ENCODE data around the gene PRKCH.

Gene PRKCH

DNA sequence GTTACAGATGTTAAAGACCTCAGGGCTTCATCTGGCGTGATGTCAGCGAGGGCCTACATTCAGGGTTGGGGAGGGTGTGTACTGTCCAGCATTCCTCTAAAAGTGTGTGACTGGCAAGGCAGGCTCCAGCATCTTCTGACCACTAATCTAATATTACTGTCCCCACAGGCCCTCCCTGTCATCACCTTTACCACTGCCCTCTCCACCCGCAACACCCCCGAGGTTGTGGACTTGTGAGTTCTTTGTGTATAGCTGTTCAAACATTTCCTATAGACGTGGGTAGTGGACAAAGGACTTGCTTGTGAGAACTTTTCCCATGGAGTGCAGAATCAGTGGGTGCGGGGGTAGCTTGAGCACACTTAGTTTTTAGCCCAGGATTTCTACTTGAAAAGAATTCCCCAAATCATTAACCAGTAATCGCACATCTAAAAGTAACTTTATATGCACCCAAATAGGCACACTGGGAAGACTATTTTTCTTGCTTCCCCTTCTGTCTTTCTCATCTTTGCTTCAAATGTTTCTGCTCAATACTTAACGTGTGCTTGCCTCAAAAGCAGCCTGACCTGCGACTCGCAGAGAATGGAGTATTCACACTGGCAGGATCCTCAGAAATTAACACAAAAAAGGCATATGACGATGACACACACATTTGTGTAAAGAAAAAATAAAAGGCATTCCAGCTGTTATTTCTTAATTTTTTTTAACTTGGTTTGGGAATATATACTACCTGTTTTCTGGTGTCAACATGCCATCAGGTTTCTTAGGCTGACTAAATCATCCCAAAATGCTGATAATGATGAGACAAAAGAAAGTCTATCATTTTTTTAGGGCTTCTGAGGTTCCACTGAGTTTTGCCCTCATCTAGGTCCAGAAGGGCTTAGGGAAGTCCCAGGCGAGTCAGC, 215.5 kb downstream of the PRKCH start:
- DNase-seq, result peak; percentile 46

DNA sequence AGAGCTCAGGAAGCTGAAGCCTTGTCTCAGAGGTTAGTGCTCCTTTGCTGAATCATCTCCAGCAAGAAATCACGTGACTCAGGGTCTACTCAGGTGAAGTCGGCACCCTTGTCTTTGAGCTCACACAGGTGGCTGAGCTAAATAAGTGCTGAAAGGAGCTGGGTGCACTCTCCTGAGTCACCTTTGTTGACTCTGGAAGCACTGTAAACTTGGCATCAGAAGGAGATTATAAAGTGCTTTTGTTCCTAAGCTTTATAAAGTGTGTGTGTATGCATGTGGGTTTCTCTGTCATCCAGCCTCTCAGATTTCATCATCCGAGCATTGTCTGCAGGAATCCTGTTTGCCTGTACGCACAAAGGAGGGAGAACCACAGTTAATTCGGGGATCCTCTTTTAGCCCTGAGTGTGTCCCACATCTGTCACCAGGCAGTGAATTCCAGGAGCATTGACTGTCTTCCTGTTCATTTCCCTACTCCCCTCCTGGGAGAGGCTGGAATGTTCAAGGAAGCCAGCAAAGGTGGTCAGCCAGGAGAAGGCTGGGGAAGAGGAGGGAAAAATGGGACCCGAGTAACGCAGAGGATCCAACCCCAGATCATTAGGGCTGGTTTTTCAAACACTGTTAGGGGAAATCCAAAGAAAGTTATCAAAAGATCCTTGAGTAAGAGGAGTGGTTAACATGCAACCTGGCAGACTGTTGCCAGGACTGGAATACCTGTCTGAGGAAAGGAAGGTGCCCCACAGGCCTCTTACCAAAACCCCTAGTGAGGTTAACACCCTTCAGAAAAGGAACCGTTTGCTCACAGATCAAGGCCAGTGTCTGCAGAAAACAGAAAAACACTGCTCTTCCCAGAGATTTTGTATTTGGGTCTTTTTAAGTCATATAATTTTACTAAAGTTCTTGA, 216.4 kb downstream of the PRKCH start:
- DNase-seq, result peak; percentile 60

DNA sequence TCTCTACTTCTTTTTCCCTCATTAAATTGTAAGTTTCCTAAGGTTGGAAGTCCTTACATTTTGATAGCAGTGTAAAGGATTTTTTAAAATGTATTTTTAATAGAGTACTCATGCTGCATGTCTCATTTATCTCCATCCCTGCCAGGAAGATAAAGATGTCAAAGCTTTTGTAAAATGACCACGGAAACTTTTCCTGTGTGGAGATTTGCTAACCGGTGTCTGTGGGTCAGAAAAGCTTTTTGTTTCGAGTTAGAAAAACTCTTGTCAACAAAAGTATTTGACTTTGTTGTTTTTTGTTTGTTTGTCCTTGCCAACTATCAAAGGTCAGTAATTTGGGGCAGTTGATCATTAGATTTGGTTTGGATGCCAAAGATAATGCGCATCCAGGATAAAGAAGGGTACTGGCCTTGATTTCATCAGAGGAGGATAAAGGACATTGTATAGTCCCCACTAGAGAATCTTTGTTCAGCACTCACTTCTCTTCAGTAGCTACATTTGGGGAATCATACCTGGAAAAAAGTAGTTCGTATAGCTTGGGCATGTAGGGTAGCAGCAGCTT, 217.2 kb downstream of the PRKCH start:
- no peak for DNase-seq

DNA sequence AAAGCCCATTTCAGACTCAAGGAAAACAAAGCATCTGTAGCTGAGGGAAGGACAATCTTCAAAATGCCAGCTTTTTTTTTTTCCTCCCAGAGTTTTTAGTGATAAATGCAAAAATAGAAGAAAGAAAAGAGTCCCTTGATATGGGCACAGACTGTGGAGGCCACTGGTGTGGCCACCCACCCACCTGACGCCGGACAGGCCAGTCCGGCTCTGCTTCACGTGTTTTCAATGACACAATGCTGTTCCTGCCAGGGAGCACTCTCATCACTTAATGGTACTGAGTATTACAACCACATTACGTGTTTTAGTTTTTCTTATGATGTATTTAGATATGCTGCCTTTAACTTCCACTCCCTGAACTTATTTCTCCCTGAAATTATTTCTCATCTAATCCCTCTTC, 218.3 kb downstream of the PRKCH start:
- no peak for DNase-seq

DNA sequence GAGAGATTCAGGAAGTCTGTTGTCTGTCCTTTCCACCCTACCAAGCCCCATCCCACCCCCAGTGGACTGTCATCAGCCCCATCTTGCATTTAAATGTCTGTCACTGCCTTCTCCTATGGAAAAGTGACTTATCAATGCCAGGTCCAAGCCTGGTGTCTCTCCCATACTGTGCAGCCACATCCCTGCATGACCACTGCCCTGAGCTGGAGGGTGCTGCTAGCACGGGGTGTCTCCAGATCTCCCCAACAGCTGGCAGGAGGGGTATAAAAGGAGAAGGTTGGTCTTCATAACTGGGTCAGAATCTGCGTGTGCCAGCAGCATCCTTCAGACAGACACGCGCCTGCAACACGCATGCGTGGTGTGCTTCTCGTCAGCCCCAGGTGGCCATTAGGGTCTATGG, 219.6 kb downstream of the PRKCH start:
- peak; percentile 40 for DNase-seq

DNA sequence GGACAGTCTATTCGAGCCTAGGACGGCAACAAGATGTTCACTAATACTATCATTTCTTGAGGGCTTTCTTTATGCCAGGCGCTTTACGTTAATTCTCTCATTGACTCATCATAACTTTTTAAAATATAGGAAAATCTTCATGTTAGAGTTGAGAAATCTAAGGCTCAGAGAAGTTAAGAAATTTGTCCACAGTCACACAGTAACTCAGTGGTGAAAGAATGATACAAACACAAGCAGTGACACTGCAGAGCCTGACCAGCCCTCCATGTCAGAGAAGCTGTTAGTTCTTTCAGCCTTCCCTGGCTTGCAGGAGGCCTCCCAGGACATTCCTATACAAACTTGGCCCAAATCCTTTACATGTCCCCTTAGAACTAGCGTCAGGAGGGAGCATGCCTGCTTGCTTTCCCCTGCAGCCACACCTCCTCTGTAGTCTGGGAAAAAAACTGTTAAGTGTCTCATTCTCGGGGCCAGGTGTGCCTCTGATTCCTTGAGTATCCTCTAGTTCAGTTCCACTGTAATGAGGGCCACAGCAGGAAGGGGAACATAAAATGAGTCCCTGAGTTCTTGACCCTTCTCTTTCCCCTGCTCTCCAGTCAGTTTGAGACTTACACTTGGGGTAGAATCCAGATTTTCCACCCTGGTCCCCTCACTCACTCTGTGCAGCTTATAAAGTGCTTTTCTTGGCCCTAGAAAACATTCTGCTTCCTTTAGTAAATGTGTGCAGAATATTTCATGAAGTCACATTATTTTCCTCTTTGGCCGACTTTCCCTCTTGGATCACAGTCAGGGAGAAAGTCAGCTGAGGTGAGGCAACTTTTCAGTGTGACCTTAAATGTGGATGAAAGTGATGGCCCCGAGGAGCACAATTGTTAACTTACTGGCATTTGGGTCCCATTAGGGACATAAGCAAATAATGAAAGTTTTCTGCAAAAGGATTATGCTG, 221.7 kb downstream of the PRKCH start:
- peak; percentile 43 for DNase-seq

DNA sequence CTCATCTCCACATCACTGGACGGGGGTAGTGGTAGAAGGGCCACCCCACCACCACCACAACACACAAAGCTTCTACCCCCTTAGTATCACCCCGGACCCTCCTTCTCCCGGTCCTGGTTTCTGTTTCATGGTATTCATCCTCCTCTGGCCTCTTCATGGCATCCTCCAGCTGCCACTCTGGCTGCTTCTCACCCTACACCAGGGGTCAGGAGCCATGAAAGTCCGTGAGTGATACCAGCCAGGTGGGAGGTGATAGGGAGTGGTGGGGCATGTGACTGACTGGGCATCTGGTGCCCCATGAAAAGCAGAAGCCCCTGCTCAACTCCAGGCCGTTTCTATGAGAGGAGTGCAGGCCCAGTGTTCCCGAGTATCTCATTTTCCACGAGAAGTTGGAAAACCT, 222.6 kb downstream of the PRKCH start:
- DNase-seq, result peak; percentile 34

DNA sequence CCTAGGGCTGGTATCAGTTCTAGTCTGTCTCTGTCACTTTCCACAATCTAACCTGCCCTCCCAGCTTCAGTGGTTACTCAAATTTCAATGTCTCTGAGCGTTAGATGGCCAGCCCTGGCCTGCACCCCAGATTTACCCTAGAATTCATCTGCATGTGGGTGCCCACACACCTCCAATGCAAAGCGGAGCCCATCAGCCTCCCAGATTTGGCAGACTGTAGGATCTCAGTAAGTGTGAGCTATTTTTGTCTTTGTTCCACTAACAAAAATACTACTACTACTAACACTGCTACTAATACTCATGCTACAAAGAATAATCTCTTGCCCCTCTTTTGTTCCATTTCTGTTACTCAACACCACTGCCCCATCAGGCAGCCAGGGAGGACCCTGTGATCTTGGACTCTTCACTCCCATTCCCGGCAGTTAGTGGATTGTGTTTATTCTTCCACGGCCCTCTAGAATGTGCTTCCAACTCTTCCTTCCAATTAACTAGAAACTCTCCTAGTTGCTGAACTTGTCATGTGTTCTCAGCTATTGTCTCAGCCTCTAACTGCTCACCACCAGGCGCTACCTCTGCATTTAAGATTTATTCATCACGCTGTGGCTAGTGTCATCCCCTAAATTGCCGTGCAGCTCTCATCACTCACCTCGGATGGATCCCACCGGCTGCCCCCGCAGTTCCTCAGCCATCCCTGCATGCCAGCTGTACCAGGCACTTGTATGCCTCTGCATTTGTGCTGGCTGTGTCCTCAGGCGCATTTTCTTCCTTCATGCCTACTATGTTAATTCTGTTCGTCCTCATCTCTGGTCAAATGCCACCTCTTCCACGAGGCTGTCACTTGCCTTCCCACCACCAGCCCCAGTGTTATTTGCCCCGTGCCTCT, 223.3 kb downstream of the PRKCH start:
- peak; percentile 42 for DNase-seq

DNA sequence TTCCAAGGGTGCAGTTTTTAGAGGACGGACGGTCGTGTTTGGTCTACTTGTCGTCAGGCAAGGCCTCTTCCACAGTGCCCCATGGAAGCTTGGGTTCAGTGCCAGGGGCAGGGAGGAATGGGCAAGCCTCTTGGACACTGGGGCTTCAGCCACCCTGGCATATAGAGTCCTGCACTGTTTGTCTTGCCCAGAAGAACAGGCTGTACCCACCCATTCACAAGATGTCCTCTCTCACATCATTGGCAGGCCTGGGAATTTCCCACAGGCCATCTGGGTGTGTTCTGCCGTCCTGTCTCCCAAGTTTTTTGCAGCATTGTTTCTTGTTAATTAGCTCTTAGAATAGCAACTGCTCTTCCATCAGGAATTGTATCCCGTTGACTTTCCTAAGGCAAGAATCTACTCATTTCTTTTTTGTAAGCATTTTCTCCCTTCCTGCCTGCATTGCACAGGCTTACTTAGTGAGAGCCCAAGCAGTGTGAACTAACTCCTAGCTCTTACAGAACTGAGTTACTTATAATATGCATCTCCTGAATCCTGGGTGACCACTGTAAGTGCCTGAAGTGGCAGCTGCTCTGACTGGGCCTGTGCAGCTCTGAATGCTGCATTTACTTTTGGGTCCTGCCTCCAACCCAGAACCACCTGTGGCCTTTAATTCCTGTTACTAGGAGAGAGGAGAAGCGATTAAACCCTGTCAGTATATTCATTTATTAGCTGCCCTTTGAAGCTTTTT, 224.5 kb downstream of the PRKCH start:
- DNase-seq, result peak; percentile 36

DNA sequence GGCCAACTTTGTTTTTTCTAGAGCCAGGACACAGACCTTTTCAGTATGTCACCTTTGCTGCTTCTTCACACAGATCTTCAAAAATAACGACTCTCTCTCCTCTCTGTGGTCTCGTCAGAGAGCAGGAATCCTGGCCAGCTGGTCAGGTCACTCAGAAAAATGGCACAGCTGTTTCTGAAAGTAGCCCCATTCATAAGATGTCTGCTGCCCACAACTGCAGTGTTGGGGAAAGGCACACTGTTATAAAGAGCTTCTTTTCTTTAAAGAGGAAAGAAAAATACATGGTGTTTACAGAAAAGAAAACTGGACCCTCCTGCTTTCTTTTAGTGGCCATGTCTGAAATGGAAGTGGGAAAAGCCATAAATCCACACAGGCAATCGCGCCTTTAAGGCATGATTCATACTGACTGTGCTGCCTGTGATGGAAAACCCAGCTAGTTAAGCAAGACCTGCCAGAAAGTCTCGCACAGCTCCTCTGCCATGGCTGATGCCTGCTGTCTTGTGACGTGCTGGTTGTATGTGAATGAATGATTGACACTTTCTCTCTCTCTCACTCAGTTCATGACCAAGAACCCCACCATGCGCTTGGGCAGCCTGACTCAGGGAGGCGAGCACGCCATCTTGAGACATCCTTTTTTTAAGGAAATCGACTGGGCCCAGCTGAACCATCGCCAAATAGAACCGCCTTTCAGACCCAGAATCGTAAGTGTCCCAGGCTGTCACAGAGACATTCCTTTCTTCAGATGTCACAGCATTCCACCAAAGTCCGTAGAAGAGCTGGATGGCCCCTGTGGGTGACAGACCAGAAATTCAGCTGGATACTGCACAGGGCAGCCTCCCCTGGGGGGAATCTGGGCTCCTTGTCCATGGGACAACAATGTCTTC, 226.0 kb downstream of the PRKCH start:
- DNase-seq, result peak; percentile 45

DNA sequence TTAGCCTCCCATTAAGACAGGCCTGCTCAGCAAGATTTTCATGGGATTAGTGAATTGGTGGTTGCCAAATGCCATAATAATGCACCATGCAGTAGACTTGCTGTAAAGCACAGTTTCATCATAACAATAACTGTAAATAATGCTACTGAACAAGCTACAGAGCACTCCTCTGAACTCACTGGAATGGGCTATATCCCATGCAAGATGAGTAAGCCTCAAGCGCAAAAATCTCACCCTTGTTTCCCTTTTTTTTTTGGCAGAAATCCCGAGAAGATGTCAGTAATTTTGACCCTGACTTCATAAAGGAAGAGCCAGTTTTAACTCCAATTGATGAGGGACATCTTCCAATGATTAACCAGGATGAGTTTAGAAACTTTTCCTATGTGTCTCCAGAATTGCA, 228.0 kb downstream of the PRKCH start:
- DNase-seq, result no peak

DNA sequence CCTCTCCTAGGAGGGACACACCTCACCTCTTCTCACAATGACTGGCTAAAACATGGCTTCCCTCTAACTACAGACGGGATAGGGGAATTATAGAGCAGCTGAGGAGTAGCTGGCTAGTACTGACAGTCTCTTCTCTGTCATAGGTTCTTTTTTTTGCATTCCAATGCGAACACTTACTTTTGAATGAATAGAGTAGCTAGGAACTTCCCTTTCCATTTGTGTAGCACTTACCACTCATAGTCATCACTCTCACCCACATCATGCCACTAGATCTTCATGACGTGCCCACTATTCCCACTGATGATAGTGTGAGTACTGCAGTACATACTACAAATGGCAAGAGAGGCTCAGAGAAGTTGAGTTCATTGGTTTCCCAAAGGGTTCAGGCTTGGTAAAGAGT, 230.0 kb downstream of the PRKCH start:
- peak; percentile 40 for DNase-seq

DNA sequence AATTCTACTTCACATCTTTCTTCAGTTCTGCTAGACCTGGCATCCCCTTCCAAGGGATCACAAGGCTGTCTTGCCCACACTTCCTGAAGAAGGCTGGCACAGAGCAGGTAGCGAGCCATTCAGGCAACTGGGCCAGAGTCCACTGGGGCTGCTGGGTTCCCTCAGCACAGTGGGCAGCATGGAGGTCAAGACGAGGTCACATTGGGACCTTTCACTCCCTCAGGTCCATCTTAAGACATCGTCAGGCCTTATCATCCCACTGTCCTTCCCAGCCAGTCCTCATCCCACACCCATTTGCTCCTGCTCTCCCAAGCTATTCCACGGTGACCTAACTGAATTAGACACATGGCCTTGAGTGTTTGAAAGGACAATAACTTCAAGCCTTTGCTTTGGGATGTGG, 230.9 kb downstream of the PRKCH start:
- peak; percentile 51 for DNase-seq

DNA sequence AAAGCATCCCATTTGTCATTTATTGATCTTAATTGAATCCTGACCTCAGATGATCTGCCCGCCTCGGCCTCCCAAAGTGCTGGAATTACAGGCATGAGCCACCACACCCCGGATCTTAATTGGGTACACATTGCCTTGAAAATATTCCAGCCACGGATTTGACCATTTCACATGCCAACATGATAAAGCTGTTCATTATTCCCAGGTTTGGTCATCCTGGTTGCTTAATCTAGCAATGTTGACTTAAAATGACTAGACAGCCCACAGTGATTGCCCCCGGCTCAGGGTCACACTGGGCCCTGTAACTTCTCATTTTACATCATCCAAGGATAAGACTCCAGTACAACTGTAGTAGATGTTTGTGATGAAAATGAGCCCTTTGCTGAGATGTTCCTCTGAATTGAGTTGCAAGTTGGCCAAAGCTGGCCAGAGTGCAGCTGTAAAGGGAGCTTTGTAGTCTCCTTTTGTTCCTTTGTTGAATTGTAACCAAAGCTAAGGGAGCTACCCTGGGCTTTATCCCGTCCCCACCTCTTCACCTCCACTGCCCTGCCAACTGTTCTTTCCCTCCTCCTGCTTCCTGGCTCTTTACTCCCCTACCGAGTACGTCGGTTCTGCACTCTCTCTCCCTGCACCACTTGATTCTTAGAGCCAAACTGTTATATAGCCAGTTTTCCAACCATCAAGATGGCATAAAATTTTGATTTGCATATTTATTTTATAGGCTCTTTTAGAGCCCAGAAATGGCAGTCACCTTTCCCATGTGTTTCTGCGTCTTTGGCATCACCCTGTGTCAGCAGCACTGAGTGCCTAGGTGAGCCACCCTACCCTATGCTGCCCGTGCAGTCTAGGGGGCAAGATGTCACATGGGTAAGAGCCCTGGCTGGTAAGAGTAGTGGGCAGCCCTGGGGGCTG, 232.6 kb downstream of the PRKCH start:
- DNase-seq, result no peak

DNA sequence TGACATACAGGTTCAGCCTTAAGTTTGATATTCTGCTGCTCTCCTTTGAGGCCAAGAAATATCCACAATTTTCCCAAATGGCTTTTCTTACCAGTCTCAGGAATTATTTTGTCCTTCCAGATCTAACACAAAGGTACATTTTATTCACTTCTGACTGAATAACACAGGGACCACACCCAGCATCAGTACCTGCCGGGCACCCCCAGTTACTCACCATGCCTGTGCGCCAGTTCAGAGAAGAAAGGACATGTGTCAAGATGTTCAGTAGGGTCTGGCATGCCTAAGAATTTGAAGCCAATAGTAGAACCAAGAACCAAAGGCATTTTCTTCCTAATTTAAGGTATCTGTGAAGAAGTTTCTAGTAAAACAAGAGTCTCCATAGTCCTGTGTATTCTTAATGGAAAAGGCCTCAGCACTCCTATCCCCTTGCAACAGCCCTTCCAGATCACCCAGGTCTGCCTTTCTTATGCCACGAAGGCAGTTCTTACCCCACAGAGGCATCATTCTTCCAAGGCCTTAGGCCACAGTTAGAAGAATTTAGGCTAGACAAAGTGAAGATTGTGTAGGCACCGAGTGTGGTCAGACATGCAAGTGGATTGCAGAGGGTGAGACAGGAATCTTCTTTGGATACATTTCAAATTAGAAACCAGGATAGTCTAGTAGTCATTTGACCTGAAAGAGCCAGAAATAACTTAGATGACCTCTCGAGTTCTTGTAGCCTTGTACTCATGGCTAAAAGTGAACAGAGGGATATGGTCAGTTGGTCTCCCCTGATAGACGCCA, 233.9 kb downstream of the PRKCH start:
- no peak for DNase-seq

DNA sequence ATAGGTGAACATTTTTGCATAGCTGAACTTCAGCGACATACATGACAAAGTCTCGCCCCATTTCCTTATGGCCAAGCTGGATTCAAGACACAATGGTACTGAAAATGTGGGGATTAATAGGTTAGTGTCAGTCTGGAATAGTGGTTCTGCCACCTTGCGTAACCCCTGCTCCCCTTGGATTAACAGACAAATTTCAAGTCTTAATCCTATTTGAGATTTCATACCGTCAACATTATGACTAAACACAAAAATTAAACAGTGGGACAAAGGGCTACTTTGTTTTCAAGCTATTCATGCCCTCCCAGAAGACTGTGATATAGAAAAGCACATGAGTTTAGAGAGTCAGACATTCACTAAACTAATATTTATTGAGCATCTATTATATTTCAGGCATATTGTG, 235.1 kb downstream of the PRKCH start:
- no peak for DNase-seq

DNA sequence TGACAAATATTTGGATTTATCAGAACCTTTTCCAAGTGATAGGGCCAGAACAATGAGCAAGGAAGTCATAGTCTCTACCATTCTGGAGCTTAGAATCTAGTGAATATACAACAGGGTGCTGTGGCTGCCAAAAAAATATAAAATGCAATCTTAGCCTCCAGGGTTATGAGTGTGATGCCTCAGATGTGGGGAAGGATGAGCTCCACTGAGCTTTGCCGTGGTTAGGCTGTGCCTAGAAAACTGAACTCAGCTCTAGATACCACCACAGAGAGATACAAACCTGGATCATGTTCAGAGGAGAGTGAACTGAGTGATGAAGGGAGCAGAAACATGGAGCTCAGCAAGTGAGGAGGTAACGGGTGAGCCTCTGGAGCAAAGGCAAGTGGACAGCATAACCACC, 235.9 kb downstream of the PRKCH start:
- no peak for DNase-seq

DNA sequence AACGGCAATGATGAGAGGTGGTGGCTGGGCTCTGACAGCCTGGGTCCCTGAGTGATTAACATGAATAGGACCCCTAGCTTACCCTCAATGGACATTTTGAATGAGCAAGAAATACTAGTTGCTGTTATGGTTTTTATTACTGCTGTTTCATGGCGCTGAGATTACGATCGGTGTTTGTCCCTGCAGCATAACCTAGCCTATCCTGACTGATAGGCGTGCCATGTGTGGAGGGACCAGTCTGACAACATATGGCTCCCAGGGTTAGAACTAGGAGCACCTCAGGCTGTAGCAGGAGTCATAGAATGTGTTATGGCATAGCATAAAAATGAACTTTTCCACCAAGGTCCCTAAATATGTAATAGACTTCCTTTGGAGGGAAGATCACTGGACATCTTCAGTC, 236.5 kb downstream of the PRKCH start:
- no peak for DNase-seq

Measured in activated CD8-positive, alpha-beta memory T cell treated with anti-CD3 and anti-CD28 coated beads, Interleukin-2, amount 50 U/mL, for 48 hours (primary cell).